LNCaP clone FGC (cell line): Measurements from ENCODE around the gene AVPR2.

Experiments used
- DNase-seq: peaks from one replicate; pipeline ENCODE4 v3.0.0-alpha.2; 2011; ENCODE audit warnings: low read depth
- H3K4me3 ChIP-seq: 2 replicates; pipeline ENCODE4 v1.5.1; 2011; ENCODE audit warnings: mild to moderate bottlenecking, low read depth, low read length, control low read depth
- CTCF ChIP-seq: IDR thresholded peaks from 2 replicates; pipeline ENCODE4 v1.5.1; 2012; ENCODE audit warnings: mild to moderate bottlenecking; ENCODE audit not compliant: control insufficient read depth, insufficient read depth; ENCODE audit errors: extremely low read depth

The AVPR2 gene

GRCh38 chrX:153907456-153907855, 3.0 kb downstream of the AVPR2 start:
- no peak for DNase-seq
- no peak for TF ChIP-seq CTCF
- no peak overlapping the region for H3K4me3 ChIP-seq

DNA sequence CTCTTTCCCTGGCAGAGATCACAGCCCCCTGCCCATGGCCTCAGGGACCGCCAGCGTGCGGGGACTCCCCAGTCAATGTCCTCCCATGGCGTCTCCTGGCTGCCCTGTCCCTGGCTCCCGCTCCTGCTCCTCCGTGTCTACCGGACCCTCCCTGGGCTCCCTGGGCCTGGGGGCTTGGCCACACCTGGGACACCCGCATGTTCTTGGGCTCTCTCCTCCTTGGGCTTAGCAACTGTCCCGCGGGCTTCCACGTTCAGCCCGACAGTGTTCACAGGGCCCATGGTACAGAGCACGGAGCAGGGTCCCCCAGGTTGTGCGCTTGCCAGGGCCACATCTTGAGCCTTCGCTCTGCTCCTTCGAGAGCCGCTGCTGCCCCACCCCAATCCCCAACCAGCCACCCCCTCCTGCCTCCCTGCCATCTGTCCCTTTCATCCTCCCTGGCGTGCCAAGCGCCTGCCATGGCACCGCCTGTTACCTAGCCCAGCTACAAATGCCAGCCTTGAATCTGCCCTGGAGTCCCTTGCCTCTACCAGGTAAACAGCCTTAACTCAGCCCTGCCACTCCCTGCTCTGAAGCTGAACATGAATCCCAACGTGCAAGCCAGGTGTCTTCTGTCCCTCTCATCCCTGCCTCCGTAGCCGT, 3.9 kb downstream of the AVPR2 start:
- no peak for DNase-seq
- TF ChIP-seq CTCF = no peak
- H3K4me3 ChIP-seq = no peak overlapping the region

GRCh38 chrX:153909024-153909979, 4.8 kb downstream of the AVPR2 start:
- TF ChIP-seq CTCF = no peak
- DNase-seq = no peak
- no peak overlapping the region for H3K4me3 ChIP-seq

GRCh38 chrX:153909980-153910360, 5.5 kb downstream of the AVPR2 start:
- no peak for DNase-seq
- H3K4me3 ChIP-seq = no peak overlapping the region
- TF ChIP-seq CTCF = no peak

DNA sequence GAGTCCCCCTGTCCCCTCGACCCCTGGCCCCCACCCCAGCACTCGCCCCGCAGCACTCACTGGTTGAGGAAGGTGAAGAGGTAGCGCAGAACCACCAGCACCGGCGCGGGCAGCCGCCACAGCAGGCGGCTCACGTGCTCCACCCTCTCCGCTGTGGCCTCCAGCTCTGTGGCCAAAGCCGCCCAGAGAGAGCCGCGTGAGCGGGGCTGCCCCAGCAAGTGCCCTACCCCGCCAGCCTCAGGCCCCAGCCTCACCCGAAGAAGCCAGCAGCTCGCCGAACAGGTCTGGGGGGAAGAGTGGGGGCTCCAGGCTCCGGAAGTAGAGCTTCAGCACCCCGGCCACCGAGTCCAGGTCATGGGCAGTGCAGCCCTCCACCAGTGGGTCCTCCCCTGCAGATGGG, 6.0 kb downstream of the AVPR2 start:
- no peak for TF ChIP-seq CTCF
- no peak overlapping the region for H3K4me3 ChIP-seq
- DNase-seq = no peak

- no peak overlapping the region for H3K4me3 ChIP-seq
- DNase-seq = no peak
- TF ChIP-seq CTCF = no peak
Measured at GRCh38 chrX:153911798-153912197, 7.3 kb downstream of the AVPR2 start.

GRCh38 chrX:153913211-153913610, 8.7 kb downstream of the AVPR2 start:
- no peak overlapping the region for H3K4me3 ChIP-seq
- DNase-seq = no peak
- no peak for TF ChIP-seq CTCF
